ENCODE measurements around the gene COBL. TPM values are rescaled to one million over a fixed set of nuclear protein-coding genes. Genes with fewer than 3 reads are reported as not detected.

The COBL gene
- polyA plus RNA-seq, 3 donors: not detected

GRCh38 chr7:51275532-51275931 lies 41.1 kb downstream of the COBL start:
- H3K4me3 Mint-ChIP-seq: no peak overlapping the region
- no peak for TF ChIP-seq CTCF (IDR thresholded peaks at IDR 0.05)
- intact Hi-C loops (cut with micrococcal nuclease): no loop called here
- Histone ChIP-seq H3K9me3 (replicated peaks in 1 of 2; ENCODE audit: control insufficient read depth in 1 of 2, insufficient read depth in 1 of 2, low read length in 2 of 2) (no peaks in the 10 kb centered on the region), H3K27ac (ENCODE audit: low read depth in 1 of 2, low read length in 2 of 2) (no peak overlapping the region), H3K9ac (ENCODE audit: insufficient read depth, low read length, poor library complexity, severe bottlenecking) (no peak overlapping the region), H3K4me1 (ENCODE audit: control insufficient read depth in 1 of 2, insufficient read depth in 2 of 2, low read length in 2 of 2) (no peaks in the 10 kb centered on the region), H3K4me3 (replicated peaks in 1 of 3; ENCODE audit: low read depth in 2 of 3, low read length in 3 of 3) (no peak overlapping the region), H3K4me2 (replicated peaks; ENCODE audit: extremely low read depth, low read length, poor library complexity, severe bottlenecking) (no peak overlapping the region), H3K79me2 (ENCODE audit: insufficient read depth, low read length) (no peaks in the 10 kb centered on the region), H3K27me3 (ENCODE audit: control insufficient read depth in 2 of 2, insufficient read depth in 2 of 2, low read length in 2 of 2) (no peaks in the 10 kb centered on the region), H4K20me1 (ENCODE audit: insufficient read depth, low read length) (no peaks in the 10 kb centered on the region), H2AFZ (ENCODE audit: insufficient read depth, low read depth, low read length, poor library complexity, severe bottlenecking) (no peak overlapping the region), H3K36me3 (replicated peaks in 1 of 2; ENCODE audit: control insufficient read depth in 1 of 2, insufficient read depth in 2 of 2, low read length in 2 of 2) (no peaks in the 10 kb centered on the region)
- no peaks in the 10 kb centered on the region for H3K36me3 Mint-ChIP-seq
- peaks cover 3 to 13% (median 7%) of the 10 kb centered on the region in 3 donors for H3K27me3 Mint-ChIP-seq (ENCODE audit: low read depth in 3 of 3)
- 86% methylated on average over 2 of the region's 9 CpGs for WGBS (ENCODE audit: insufficient coverage)
- no peaks in the 10 kb centered on the region for H3K9me3 Mint-ChIP-seq
- H3K4me1 Mint-ChIP-seq: no peaks in the 10 kb centered on the region
- DNase-seq: no peak
- H3K27ac Mint-ChIP-seq: no peak overlapping the region

GRCh38 chr7:51274955-51275354 lies 41.7 kb downstream of the COBL start:
- H3K9me3 Mint-ChIP-seq: no peaks in the 10 kb centered on the region
- H3K4me3 ChIP-seq (replicated peaks in 1 of 3; ENCODE audit: low read depth in 2 of 3, low read length in 3 of 3): no peak overlapping the region
- no peak overlapping the region for H2AFZ ChIP-seq (ENCODE audit: insufficient read depth, low read depth, low read length, poor library complexity, severe bottlenecking)
- no peaks in the 10 kb centered on the region for H3K4me1 ChIP-seq (ENCODE audit: control insufficient read depth in 1 of 2, insufficient read depth in 2 of 2, low read length in 2 of 2)
- no peaks in the 10 kb centered on the region for H3K36me3 Mint-ChIP-seq
- H4K20me1 ChIP-seq (ENCODE audit: insufficient read depth, low read length): no peaks in the 10 kb centered on the region
- no peak overlapping the region for H3K9ac ChIP-seq (ENCODE audit: insufficient read depth, low read length, poor library complexity, severe bottlenecking)
- no peak for DNase-seq
- no peaks in the 10 kb centered on the region for H3K27me3 ChIP-seq (ENCODE audit: control insufficient read depth in 2 of 2, insufficient read depth in 2 of 2, low read length in 2 of 2)
- H3K36me3 ChIP-seq (replicated peaks in 1 of 2; ENCODE audit: control insufficient read depth in 1 of 2, insufficient read depth in 2 of 2, low read length in 2 of 2): no peaks in the 10 kb centered on the region
- H3K9me3 ChIP-seq (replicated peaks in 1 of 2; ENCODE audit: control insufficient read depth in 1 of 2, insufficient read depth in 1 of 2, low read length in 2 of 2): no peaks in the 10 kb centered on the region
- WGBS (ENCODE audit: insufficient coverage): 89% methylated on average over 7 of the region's 7 CpGs
- no peak for TF ChIP-seq CTCF (IDR thresholded peaks at IDR 0.05)
- no peak overlapping the region for H3K27ac ChIP-seq (ENCODE audit: low read depth in 1 of 2, low read length in 2 of 2)
- H3K79me2 ChIP-seq (ENCODE audit: insufficient read depth, low read length): no peaks in the 10 kb centered on the region
- intact Hi-C loops (cut with micrococcal nuclease): no loop called here
- H3K4me3 Mint-ChIP-seq: no peak overlapping the region
- H3K27me3 Mint-ChIP-seq (ENCODE audit: low read depth in 3 of 3): peaks cover 3 to 10% (median 4%) of the 10 kb centered on the region in 3 donors
- H3K27ac Mint-ChIP-seq: no peak overlapping the region
- H3K4me1 Mint-ChIP-seq: no peaks in the 10 kb centered on the region
- no peak overlapping the region for H3K4me2 ChIP-seq (replicated peaks; ENCODE audit: extremely low read depth, low read length, poor library complexity, severe bottlenecking)

All from CD14-positive monocyte (primary cell).